Caco-2 (cell line): ENCODE results near the gene C19orf33. TPM values are rescaled to one million over a fixed set of nuclear protein-coding genes. Genes with fewer than 3 reads are reported as not detected.

ENCODE experiments used
- BruUV-seq: library from RNA; stranded (reverse); fragments of 400-500 nt; replicated peaks from 2 replicates; lab custom pipeline; 2021; lab: Mats Ljungman, UMichigan
- CTCF ChIA-PET: fragments of 300-600 bp; sonication (Branson Sonifier 250); formaldehyde crosslinking; loops from one replicate; lab custom pipeline; 2022; ENCODE audit warnings: antibody characterized with exemption; lab: Charles Lee
- POLR2A ChIA-PET: fragments of 300-600 bp; sonication (Branson Sonifier 250); formaldehyde crosslinking; loops from one replicate; lab custom pipeline; 2022; ENCODE audit warnings: antibody characterized with exemption; lab: Charles Lee
- DNase-seq, 2 experiments: peaks; one replicate each; pipeline versions ENCODE4 v3.0.0 to v3.0.0-alpha.2; 2020 to 2022
- H3K27me3 ChIP-seq: replicated peaks from 2 replicates; pipeline ENCODE4 v1.6.0; 2011; ENCODE audit warnings: low read length; ENCODE audit not compliant: control insufficient read depth, insufficient read depth
- H3K36me3 ChIP-seq: 2 replicates; pipeline ENCODE4 v1.5.1; 2011; ENCODE audit warnings: low read length; ENCODE audit not compliant: control insufficient read depth, insufficient read depth
- H3K4me1 ChIP-seq: fragments of 250-450 bp; sonication (Bioruptor Pico); 2 replicates; pipeline ENCODE4 v1.5.1; 2020; ENCODE audit warnings: mild to moderate bottlenecking
- H3K4me3 ChIP-seq: 2 replicates; pipeline ENCODE4 v1.5.1; 2011; ENCODE audit warnings: low read depth, mild to moderate bottlenecking, control low read depth, low read length
- H3K9me3 ChIP-seq: fragments of 250-450 bp; sonication (Bioruptor Pico); 2 replicates; pipeline ENCODE4 v1.5.1; 2020; ENCODE audit warnings: mild to moderate bottlenecking, moderate library complexity
- H3K27ac Mint-ChIP-seq: one replicate; pipeline ENCODE4 v1.8.0; 2022; ENCODE audit warnings: mixed read lengths; ENCODE audit not compliant: unreplicated experiment
- H3K27me3 Mint-ChIP-seq: one replicate; pipeline ENCODE4 v1.8.0; 2022; ENCODE audit warnings: mixed read lengths; ENCODE audit not compliant: insufficient read depth, unreplicated experiment
- H3K36me3 Mint-ChIP-seq: one replicate; pipeline ENCODE4 v1.8.0; 2022; ENCODE audit warnings: mild to moderate bottlenecking, mixed read lengths; ENCODE audit not compliant: insufficient read depth, unreplicated experiment
- H3K4me1 Mint-ChIP-seq: one replicate; pipeline ENCODE4 v1.8.0; 2022; ENCODE audit warnings: low read depth, mixed read lengths; ENCODE audit not compliant: unreplicated experiment
- H3K4me3 Mint-ChIP-seq: one replicate; pipeline ENCODE4 v1.8.0; 2022; ENCODE audit warnings: mild to moderate bottlenecking, moderate library complexity, mixed read lengths; ENCODE audit not compliant: unreplicated experiment
- H3K9me3 Mint-ChIP-seq: one replicate; pipeline ENCODE4 v1.8.0; 2022; ENCODE audit warnings: mixed read lengths; ENCODE audit not compliant: unreplicated experiment
- intact Hi-C: fragments of 100-400 bp; cut with micrococcal nuclease; formaldehyde crosslinking; loops from one replicate; pipeline ENCODE4 v1.10.0; 2022; ENCODE audit not compliant: unreplicated experiment
- total RNA-seq: library from RNA; stranded (reverse); gene quantifications from 2 replicates; pipeline ENCODE4 v1.2.3, GENCODE V29; 2022
- TF ChIP-seq, protein P1 (sequence below), 2 experiments: fragments of 200-600 bp in 1 of 2; IDR thresholded peaks; 1 replicate in 1 of 2; 2 replicates in 1 of 2; pipeline versions ENCODE4 v1.5.1 to v1.8.0; 2011 to 2022; ENCODE audit warnings: antibody characterized with exemption in 1 of 2, control low read depth in 1 of 2, inconsistent platforms in 1 of 2, low read depth in 1 of 2, low read length in 1 of 2, mild to moderate bottlenecking in 1 of 2, moderate library complexity in 1 of 2; ENCODE audit not compliant: insufficient read depth in 1 of 2, severe bottlenecking in 1 of 2, unreplicated experiment in 1 of 2

C19orf33 gene
- total RNA-seq, 1 experiment from 2014 or later = 18.6 TPM

DNA sequence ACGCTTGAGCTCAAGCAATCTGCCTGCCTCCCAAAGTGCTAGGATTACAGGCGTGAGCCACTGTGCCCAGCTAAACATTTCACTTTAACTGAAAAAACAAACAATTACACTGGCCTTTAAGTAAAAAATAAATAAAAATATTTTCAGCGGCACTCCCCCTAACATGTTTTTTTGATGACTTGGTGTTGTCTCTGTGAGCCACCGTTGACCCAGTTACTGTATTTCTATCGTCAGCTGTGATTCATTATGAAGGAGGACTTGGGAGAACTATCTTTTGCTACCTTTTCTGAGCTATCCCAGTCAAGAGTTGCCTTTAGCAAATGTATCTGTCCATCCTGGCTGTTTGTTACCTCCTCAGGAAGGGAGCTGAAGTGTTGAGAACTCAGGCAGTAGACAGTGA, 18.5 kb upstream of the C19orf33 start:
- Histone ChIP-seq H3K4me1 (0 out of 2 replicates have a peak, but pooled peaks cover 3% of the 10 kb centered on the region), H3K36me3 (peaks cover 10% of the 10 kb centered on the region), H3K27me3 (no peaks in the 10 kb centered on the region), H3K4me3 (no peak overlapping the region), H3K9me3 (no peaks in the 10 kb centered on the region)
- intact Hi-C loops = no loop called here
- Mint-ChIP-seq H3K27me3 (no peaks in the 10 kb centered on the region), H3K4me3 (no peak overlapping the region), H3K4me1 (no peaks in the 10 kb centered on the region), H3K36me3 (peaks cover 92% of the 10 kb centered on the region), H3K9me3 (no peaks in the 10 kb centered on the region), H3K27ac (no peak overlapping the region)
- BruUV-seq = no TSS peak
- no peak for DNase-seq
- ChIA-PET CTCF (no interaction called here), POLR2A (no interaction called here)
- TF ChIP-seq, protein P1, sequence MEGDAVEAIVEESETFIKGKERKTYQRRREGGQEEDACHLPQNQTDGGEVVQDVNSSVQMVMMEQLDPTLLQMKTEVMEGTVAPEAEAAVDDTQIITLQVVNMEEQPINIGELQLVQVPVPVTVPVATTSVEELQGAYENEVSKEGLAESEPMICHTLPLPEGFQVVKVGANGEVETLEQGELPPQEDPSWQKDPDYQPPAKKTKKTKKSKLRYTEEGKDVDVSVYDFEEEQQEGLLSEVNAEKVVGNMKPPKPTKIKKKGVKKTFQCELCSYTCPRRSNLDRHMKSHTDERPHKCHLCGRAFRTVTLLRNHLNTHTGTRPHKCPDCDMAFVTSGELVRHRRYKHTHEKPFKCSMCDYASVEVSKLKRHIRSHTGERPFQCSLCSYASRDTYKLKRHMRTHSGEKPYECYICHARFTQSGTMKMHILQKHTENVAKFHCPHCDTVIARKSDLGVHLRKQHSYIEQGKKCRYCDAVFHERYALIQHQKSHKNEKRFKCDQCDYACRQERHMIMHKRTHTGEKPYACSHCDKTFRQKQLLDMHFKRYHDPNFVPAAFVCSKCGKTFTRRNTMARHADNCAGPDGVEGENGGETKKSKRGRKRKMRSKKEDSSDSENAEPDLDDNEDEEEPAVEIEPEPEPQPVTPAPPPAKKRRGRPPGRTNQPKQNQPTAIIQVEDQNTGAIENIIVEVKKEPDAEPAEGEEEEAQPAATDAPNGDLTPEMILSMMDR (IDR thresholded peaks at IDR 0.05; ENCODE audit: insufficient read depth in 1 of 2, low read depth in 1 of 2, low read length in 1 of 2, severe bottlenecking in 1 of 2, unreplicated experiment in 1 of 2) = no peak

DNA sequence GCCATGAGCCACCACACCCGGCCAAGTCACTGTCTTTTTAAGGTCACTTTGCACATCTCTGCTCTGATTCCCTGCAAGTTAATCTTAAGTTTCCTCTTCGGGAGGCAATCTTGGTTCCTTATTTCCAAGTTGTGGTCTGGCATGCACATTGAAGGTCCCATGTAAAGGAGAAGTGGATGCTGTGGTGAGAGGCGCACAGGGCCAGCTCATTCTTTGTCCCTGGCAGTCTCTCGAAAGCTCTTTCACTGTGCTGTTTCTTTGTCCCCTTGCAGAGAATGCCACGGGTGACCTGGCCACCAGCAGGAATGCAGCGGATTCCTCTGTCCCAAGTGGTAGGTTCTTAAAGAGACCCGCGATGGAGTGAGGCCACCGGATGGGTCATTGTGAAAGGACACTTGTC, 16.4 kb upstream of the C19orf33 start:
- Histone ChIP-seq H3K36me3 (peaks cover 10% of the 10 kb centered on the region), H3K4me1 (no peaks in the 10 kb centered on the region), H3K4me3 (no peak overlapping the region), H3K27me3 (no peaks in the 10 kb centered on the region), H3K9me3 (no peaks in the 10 kb centered on the region)
- DNase-seq = no peak
- no TSS peak for BruUV-seq
- Mint-ChIP-seq H3K36me3 (peaks cover 96% of the 10 kb centered on the region), H3K27ac (no peak overlapping the region), H3K9me3 (no peaks in the 10 kb centered on the region), H3K27me3 (no peaks in the 10 kb centered on the region), H3K4me1 (no peaks in the 10 kb centered on the region), H3K4me3 (no peak overlapping the region)
- intact Hi-C loops = no loop called here
- POLR2A ChIA-PET = no interaction called here
- TF ChIP-seq, protein P1 (IDR thresholded peaks at IDR 0.05; ENCODE audit: insufficient read depth in 1 of 2, low read depth in 1 of 2, low read length in 1 of 2, severe bottlenecking in 1 of 2, unreplicated experiment in 1 of 2) = no peak
- CTCF ChIA-PET = no interaction called here

DNA sequence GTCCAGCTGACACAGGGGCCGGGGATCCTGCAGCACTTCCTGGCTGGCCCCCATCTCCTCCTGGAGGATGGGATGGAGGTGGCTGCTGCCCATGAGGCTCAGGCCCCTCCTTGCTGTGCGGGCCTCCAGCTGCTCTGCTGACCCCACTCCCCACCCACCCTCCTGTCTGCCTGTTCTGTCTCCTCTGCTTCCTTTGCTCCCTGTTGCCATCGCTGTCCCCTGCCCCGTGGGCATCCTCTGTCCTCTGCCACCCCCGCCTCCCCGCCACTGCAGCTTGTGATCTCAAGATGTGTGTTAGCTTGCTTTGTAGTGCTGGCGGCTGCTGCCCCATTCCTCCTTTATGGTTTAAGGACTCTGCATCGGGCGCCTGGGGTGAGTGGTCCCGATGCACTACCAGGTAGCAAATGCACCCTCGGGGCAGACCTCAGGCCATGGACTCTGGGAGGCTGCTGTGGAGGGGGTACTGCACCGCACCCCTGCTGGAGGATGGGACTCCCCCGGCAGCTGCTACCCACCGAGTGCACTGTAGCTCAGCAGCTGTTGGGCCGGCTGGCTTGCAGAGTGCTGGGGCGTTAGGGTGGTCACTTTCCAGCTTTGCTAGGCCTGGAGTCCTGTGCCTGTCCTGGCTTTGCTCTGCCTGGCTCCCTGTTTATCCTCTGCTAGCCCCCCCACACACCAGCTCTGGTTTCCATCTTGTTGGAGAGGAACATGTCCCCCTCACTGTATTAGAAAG, 15.8 kb upstream of the C19orf33 start:
- CTCF ChIA-PET = interaction anchor here (0.6 kb wide), 1 partner anchor 11 kb away, joined by 3 read pairs; no protein-coding TSS in a partner anchor
- no peaks in the 10 kb centered on the region for H3K4me1 Mint-ChIP-seq
- Histone ChIP-seq H3K9me3 (no peaks in the 10 kb centered on the region), H3K4me3 (no peak overlapping the region), H3K36me3 (peaks cover 12% of the 10 kb centered on the region), H3K27me3 (no peaks in the 10 kb centered on the region), H3K4me1 (no peaks in the 10 kb centered on the region)
- H3K4me3 Mint-ChIP-seq = no peak overlapping the region
- peaks cover 96% of the 10 kb centered on the region for H3K36me3 Mint-ChIP-seq
- no peaks in the 10 kb centered on the region for H3K27me3 Mint-ChIP-seq
- H3K27ac Mint-ChIP-seq = no peak overlapping the region
- intact Hi-C loops = no loop called here
- TF ChIP-seq, protein P1 (IDR thresholded peaks at IDR 0.05; ENCODE audit: insufficient read depth in 1 of 2, low read depth in 1 of 2, low read length in 1 of 2, severe bottlenecking in 1 of 2, unreplicated experiment in 1 of 2) = no peak
- POLR2A ChIA-PET = no interaction called here
- H3K9me3 Mint-ChIP-seq = no peaks in the 10 kb centered on the region
- no TSS peak for BruUV-seq
- DNase-seq = no peak
